HFFc6 (cell line): Measurements from ENCODE around the gene CACNA1C. TPM values are rescaled to one million over a fixed set of nuclear protein-coding genes. Genes with fewer than 3 reads are reported as not detected.

Experiments used
- DNase-seq: peaks from one replicate; pipeline ENCODE4 v3.0.0-alpha.2; 2018
- H3K27ac Mint-ChIP-seq: 2 replicates; pipeline ENCODE4 v1.8.0; 2020; ENCODE audit warnings: mild to moderate bottlenecking, mixed read lengths
- H3K27me3 Mint-ChIP-seq: 2 replicates; pipeline ENCODE4 v1.8.0; 2021; ENCODE audit warnings: mild to moderate bottlenecking, moderate library complexity, mixed read lengths; ENCODE audit not compliant: insufficient read depth
- H3K36me3 Mint-ChIP-seq: 2 replicates; pipeline ENCODE4 v1.8.0; 2021; ENCODE audit warnings: low read depth, mixed read lengths
- H3K4me1 Mint-ChIP-seq: 2 replicates; pipeline ENCODE4 v1.8.0; 2020; ENCODE audit warnings: low read depth, mixed read lengths
- H3K4me3 Mint-ChIP-seq: 2 replicates; pipeline ENCODE4 v1.8.0; 2020; ENCODE audit warnings: mild to moderate bottlenecking, moderate library complexity, mixed read lengths
- H3K9me3 Mint-ChIP-seq: 2 replicates; pipeline ENCODE4 v1.8.0; 2020; ENCODE audit warnings: mild to moderate bottlenecking, mixed read lengths
- CTCF ChIP-seq: fragments of 200-600 bp; sonication (generic); IDR thresholded peaks from 2 replicates; pipeline ENCODE4 v1.5.0; 2021; ENCODE audit warnings: antibody characterized with exemption, mild to moderate bottlenecking
- total RNA-seq, 6 experiments: library from RNA; stranded (reverse); fragmentation: NEBNext Ultra II Directional; extraction: Animal tissue kit (Norgen Biotek cat#: 25700); gene quantifications; 2 replicates in 1 of 6; 3 replicates in 5 of 6; pipeline ENCODE4 v1.2.3, GENCODE V29; 2021

The CACNA1C gene
- total RNA-seq, 6 experiments from 2014 or later = 6.7 to 11.5 (median 10.6) TPM

GRCh38 chr12:2229661-2230539 lies 177.1 kb downstream of the CACNA1C start:
- no peak for TF ChIP-seq CTCF
- H3K36me3 Mint-ChIP-seq = peaks cover 6% of the 10 kb centered on the region; the same call in 1 of the 2 replicates
- H3K27ac Mint-ChIP-seq = no peak overlapping the region; the same call in 1 of the 2 replicates
- no peaks in the 10 kb centered on the region; the same call in 1 of the 2 replicates for H3K27me3 Mint-ChIP-seq
- no peaks in the 10 kb centered on the region for H3K9me3 Mint-ChIP-seq
- no peak for DNase-seq
- H3K4me3 Mint-ChIP-seq = no peak overlapping the region; the same call in 1 of the 2 replicates
- H3K4me1 Mint-ChIP-seq = peaks cover 79% of the 10 kb centered on the region

- no peak for DNase-seq
- no peak for TF ChIP-seq CTCF
These were observed 178.3 kb downstream of the CACNA1C start for GRCh38 chr12:2231011-2231595.

GRCh38 chr12:2231956-2232355 lies 179.2 kb downstream of the CACNA1C start:
- DNase-seq = no peak
- peaks cover 62% of the 10 kb centered on the region for H3K4me1 Mint-ChIP-seq
- H3K36me3 Mint-ChIP-seq = peaks cover 6% of the 10 kb centered on the region; the same call in 1 of the 2 replicates
- no peak for TF ChIP-seq CTCF
- no peaks in the 10 kb centered on the region for H3K9me3 Mint-ChIP-seq
- no peak overlapping the region for H3K27ac Mint-ChIP-seq
- no peak overlapping the region for H3K4me3 Mint-ChIP-seq
- H3K27me3 Mint-ChIP-seq = no peaks in the 10 kb centered on the region

More at GRCh38 chr12:2231011-2231595, 178.3 kb downstream of the CACNA1C start:
- Mint-ChIP-seq H3K27ac (no peak overlapping the region; the same call in 1 of the 2 replicates), H3K4me3 (peak overlapping the region; percentile 53; the same call in 1 of the 2 replicates), H3K36me3 (peaks cover 6% of the 10 kb centered on the region; the same call in 1 of the 2 replicates), H3K27me3 (no peaks in the 10 kb centered on the region; the same call in 1 of the 2 replicates), H3K4me1 (peaks cover 69% of the 10 kb centered on the region), H3K9me3 (no peaks in the 10 kb centered on the region)

- H3K27me3 Mint-ChIP-seq = no peaks in the 10 kb centered on the region
- TF ChIP-seq CTCF = no peak
- peak overlapping the region; percentile 73 for H3K27ac Mint-ChIP-seq
- H3K4me1 Mint-ChIP-seq = peaks cover 58% of the 10 kb centered on the region
- peak; percentile 58 for DNase-seq
- H3K9me3 Mint-ChIP-seq = no peaks in the 10 kb centered on the region
- H3K36me3 Mint-ChIP-seq = peaks cover 6% of the 10 kb centered on the region; the same call in 1 of the 2 replicates
- no peak overlapping the region for H3K4me3 Mint-ChIP-seq
These were observed 180.2 kb downstream of the CACNA1C start for GRCh38 chr12:2233034-2233433.

- Mint-ChIP-seq H3K36me3 (peaks cover 5% of the 10 kb centered on the region; the same call in 1 of the 2 replicates), H3K4me3 (no peak overlapping the region), H3K9me3 (no peaks in the 10 kb centered on the region), H3K27ac (no peak overlapping the region; the same call in 1 of the 2 replicates), H3K27me3 (no peaks in the 10 kb centered on the region), H3K4me1 (peaks cover 51% of the 10 kb centered on the region)
- no peak for DNase-seq
- TF ChIP-seq CTCF = no peak
These were observed 181.3 kb downstream of the CACNA1C start for GRCh38 chr12:2234091-2234490.
